GM12872 (cell line): ENCODE measurements around the gene MYOM1.

Experiments
- CTCF ChIP-seq: IDR thresholded peaks from 3 replicates; pipeline ENCODE4 v1.5.1; 2011; ENCODE audit warnings: low read depth, mild to moderate bottlenecking, low read length, moderate library complexity; ENCODE audit not compliant: insufficient read depth

MYOM1 gene

GRCh38 chr18:3151399-3152264 is 68.1 kb downstream of the MYOM1 start:
- peak; percentile 69 for TF ChIP-seq CTCF

GRCh38 chr18:3150688-3151087 is 69.1 kb downstream of the MYOM1 start:
- TF ChIP-seq CTCF: no peak

GRCh38 chr18:3150274-3150673 is 69.5 kb downstream of the MYOM1 start:
- TF ChIP-seq CTCF: no peak

- no peak for TF ChIP-seq CTCF
Measured at GRCh38 chr18:3148930-3149535, 70.7 kb downstream of the MYOM1 start.

- TF ChIP-seq CTCF: no peak
Measured at GRCh38 chr18:3147935-3148554, 71.7 kb downstream of the MYOM1 start.

- TF ChIP-seq CTCF: no peak
Measured at GRCh38 chr18:3140986-3141639, 78.7 kb downstream of the MYOM1 start.

GRCh38 chr18:3140342-3140741 is 79.4 kb downstream of the MYOM1 start:
- no peak for TF ChIP-seq CTCF
